ENCODE measurements around the gene TCF15.

DNA sequence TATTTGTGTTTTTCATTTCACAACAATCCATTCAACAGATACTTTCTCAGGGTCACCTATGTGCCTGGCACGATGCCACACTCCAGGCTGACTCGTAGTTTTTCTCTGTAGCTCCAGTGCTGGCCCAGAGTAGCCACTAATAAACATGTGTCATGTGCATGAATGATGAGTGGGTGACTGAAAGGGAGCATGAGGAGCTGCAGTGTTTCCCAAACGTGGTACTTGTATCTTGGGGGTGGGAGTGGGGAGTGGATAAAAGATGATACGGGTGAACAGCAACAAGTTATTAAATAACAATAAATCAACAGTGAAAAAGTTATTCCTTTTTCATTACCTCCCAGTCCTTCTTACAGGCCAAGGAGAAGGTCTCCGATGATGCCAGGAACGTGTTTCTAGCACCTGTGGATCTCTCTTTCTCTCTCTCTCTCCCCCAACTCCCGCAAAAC is 25.8 kb upstream of the TCF15 start:
- TF ChIP-seq, protein P1, sequence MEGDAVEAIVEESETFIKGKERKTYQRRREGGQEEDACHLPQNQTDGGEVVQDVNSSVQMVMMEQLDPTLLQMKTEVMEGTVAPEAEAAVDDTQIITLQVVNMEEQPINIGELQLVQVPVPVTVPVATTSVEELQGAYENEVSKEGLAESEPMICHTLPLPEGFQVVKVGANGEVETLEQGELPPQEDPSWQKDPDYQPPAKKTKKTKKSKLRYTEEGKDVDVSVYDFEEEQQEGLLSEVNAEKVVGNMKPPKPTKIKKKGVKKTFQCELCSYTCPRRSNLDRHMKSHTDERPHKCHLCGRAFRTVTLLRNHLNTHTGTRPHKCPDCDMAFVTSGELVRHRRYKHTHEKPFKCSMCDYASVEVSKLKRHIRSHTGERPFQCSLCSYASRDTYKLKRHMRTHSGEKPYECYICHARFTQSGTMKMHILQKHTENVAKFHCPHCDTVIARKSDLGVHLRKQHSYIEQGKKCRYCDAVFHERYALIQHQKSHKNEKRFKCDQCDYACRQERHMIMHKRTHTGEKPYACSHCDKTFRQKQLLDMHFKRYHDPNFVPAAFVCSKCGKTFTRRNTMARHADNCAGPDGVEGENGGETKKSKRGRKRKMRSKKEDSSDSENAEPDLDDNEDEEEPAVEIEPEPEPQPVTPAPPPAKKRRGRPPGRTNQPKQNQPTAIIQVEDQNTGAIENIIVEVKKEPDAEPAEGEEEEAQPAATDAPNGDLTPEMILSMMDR (conservative IDR thresholded peaks at IDR 0.05), result no peak
- TF ChIP-seq EZH2 (IDR thresholded peaks at IDR 0.05; ENCODE audit: low read depth), result no peak
